ENCODE measurements around the gene RAB3GAP2.
A peak's percentile ranks its signal among the peaks of the same experiment; 100 is the strongest.
"Not testable (repeated sequence)": the region's sequence is repeated elsewhere in the genome, so short reads cannot be mapped to it uniquely, and the experiment has no call there.

RAB3GAP2 gene

GRCh38 chr1:220127076-220127475, 145.2 kb downstream of the RAB3GAP2 start:
- DNase-seq, result no peak

- DNase-seq, result no peak
Observed at GRCh38 chr1:220124542-220124941, 147.7 kb downstream of the RAB3GAP2 start.

- peak; percentile 15 for DNase-seq
Observed at GRCh38 chr1:220123889-220124288, 148.4 kb downstream of the RAB3GAP2 start.

- no peak for DNase-seq
Observed at GRCh38 chr1:220123066-220123465, 149.2 kb downstream of the RAB3GAP2 start.

- no peak for DNase-seq
Observed at GRCh38 chr1:220121791-220122530, 150.3 kb downstream of the RAB3GAP2 start.

GRCh38 chr1:220119043-220119512, 153.2 kb downstream of the RAB3GAP2 start:
- DNase-seq, result no peak

- peak; percentile 55 for DNase-seq
Observed at GRCh38 chr1:220113136-220113695, 159.0 kb downstream of the RAB3GAP2 start.

- DNase-seq, result not testable (repeated sequence)
Observed at GRCh38 chr1:220112600-220112999, 159.7 kb downstream of the RAB3GAP2 start.

- not testable (repeated sequence) for DNase-seq
Observed at GRCh38 chr1:220110473-220110872, 161.8 kb downstream of the RAB3GAP2 start.

- no peak for DNase-seq
Observed at GRCh38 chr1:220099826-220100225, 172.4 kb downstream of the RAB3GAP2 start.
